BLaER1 (cell line): ENCODE data around the gene NT5DC2.

Source experiments
- H3K27ac ChIP-seq: shearing (Covaris generic); formaldehyde crosslinking; 2 replicates; pipeline ENCODE4 v1.8.1; 2022
- H3K27me3 ChIP-seq: shearing (Covaris generic); formaldehyde crosslinking; 2 replicates; pipeline ENCODE4 v1.8.1; 2022
- H3K36me3 ChIP-seq: shearing (Covaris generic); formaldehyde crosslinking; 2 replicates; pipeline ENCODE4 v1.8.1; 2022
- H3K4me1 ChIP-seq: shearing (Covaris generic); formaldehyde crosslinking; 2 replicates; pipeline ENCODE4 v1.8.1; 2022
- H3K4me2 ChIP-seq: shearing (Covaris generic); formaldehyde crosslinking; 2 replicates; pipeline ENCODE4 v1.8.1; 2022
- H3K4me3 ChIP-seq: shearing (Covaris generic); formaldehyde crosslinking; 2 replicates; pipeline ENCODE4 v1.8.1; 2022
- H3K9ac ChIP-seq: shearing (Covaris generic); formaldehyde crosslinking; 2 replicates; pipeline ENCODE4 v1.8.1; 2022
- H3K9me3 ChIP-seq: shearing (Covaris generic); formaldehyde crosslinking; 2 replicates; pipeline ENCODE4 v1.8.1; 2022
- H4K20me1 ChIP-seq: shearing (Covaris generic); formaldehyde crosslinking; 2 replicates; pipeline ENCODE4 v1.8.1; 2022
- Cebpa-rat ChIP-seq: shearing (Covaris generic); IDR thresholded peaks from 2 replicates; pipeline ENCODE4 v1.8.1; 2022

Gene NT5DC2

GRCh38 chr3:52501046-52501445, 32.6 kb downstream of the NT5DC2 start:
- H3K9ac ChIP-seq = no peak overlapping the region
- H3K4me3 ChIP-seq = no peak overlapping the region
- no peak overlapping the region for H3K4me2 ChIP-seq
- H4K20me1 ChIP-seq = no peaks in the 10 kb centered on the region
- no peaks in the 10 kb centered on the region for H3K9me3 ChIP-seq
- TF ChIP-seq Cebpa-rat = no peak
- H3K4me1 ChIP-seq = peaks cover 70% of the 10 kb centered on the region
- H3K36me3 ChIP-seq = no peaks in the 10 kb centered on the region
- no peaks in the 10 kb centered on the region for H3K27me3 ChIP-seq
- no peak overlapping the region for H3K27ac ChIP-seq

DNA sequence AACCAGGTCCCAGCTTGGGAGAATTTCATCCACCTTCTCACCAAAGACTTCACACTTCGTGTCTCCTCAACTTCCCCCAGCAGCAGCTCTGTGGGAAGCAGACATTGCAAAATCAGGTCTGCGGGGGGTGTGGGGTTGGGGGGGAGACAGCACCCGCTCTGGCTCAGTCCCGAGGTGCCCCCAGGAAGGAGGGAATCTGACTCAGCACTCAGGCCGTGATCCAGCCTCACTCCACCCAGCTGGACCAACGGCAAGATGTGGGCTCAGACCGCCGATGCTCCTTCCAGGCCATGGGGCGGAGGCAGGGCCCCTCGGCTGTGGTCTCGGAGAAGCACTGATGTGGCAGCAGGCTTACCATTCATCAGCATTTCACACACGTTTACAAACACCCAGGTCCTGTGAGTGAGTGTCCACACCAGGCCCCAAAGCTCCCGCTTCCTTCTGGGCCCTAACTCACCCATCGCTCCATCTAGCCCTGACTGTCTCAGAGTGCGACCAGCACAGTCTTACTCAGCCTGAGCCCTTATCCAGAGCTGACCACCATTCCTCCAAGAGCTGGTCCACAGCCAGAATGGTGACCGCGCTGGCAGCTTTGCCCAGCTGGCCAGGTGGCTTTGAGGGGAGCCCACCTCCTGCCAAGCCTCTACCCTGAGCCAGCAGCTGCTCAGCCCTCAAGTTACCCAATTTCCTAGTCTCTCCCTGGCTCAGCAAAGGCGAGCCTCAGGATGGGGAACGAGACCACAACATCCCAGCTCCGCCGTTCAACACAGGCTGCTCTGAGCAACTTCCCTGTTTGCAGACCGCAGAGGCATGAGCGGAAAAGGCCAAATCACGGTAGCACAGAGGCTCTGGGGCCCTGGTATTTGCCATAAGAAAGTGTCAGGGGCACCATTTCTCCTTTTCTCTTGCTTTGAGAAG, 35.3 kb downstream of the NT5DC2 start:
- Histone ChIP-seq H3K4me2 (peak overlapping the region; percentile 79), H3K4me1 (peaks cover 83% of the 10 kb centered on the region), H3K27me3 (no peaks in the 10 kb centered on the region), H3K27ac (peak overlapping the region; percentile 61), H4K20me1 (0 out of 2 replicates have a peak, but pooled peaks cover 12% of the 10 kb centered on the region), H3K4me3 (no peak overlapping the region), H3K9me3 (no peaks in the 10 kb centered on the region), H3K36me3 (peaks cover 8% of the 10 kb centered on the region; the same call in 1 of the 2 replicates), H3K9ac (peak overlapping the region; percentile 4; the same call in 1 of the 2 replicates)
- TF ChIP-seq Cebpa-rat = peak; percentile 55; the same call in 1 of the 2 replicates

- no peak for TF ChIP-seq Cebpa-rat
- Histone ChIP-seq H3K36me3 (peaks cover 32% of the 10 kb centered on the region), H3K27ac (0 out of 2 replicates have a peak overlapping the region, but pooled peaks have one; percentile 60), H3K9me3 (no peaks in the 10 kb centered on the region), H3K27me3 (no peaks in the 10 kb centered on the region), H3K9ac (peak overlapping the region; percentile 64; the same call in 1 of the 2 replicates), H3K4me2 (peak overlapping the region; percentile 74), H4K20me1 (peaks cover 34% of the 10 kb centered on the region), H3K4me1 (peaks cover 67% of the 10 kb centered on the region), H3K4me3 (no peak overlapping the region)
Observed at GRCh38 chr3:52495777-52496602, 37.7 kb downstream of the NT5DC2 start.

GRCh38 chr3:52494886-52495495, 38.7 kb downstream of the NT5DC2 start, which contains the start of gene STAB1:
TSS of gene STAB1 (plus strand) at chr3:52495338. CDS start at chr3:52495414, 76 bp downstream.
- no peak for TF ChIP-seq Cebpa-rat
- H4K20me1 ChIP-seq = peaks cover 44% of the 10 kb centered on the region
- peaks cover 42% of the 10 kb centered on the region for H3K36me3 ChIP-seq
- no peaks in the 10 kb centered on the region for H3K27me3 ChIP-seq
- H3K4me2 ChIP-seq = peak within 1 kb of the TSS; percentile 74
- H3K9ac ChIP-seq = peak within 1 kb of the TSS; percentile 64
- no peaks in the 10 kb centered on the region for H3K9me3 ChIP-seq
- no peak within 1 kb of the TSS for H3K4me3 ChIP-seq
- peak within 1 kb of the TSS; percentile 60 for H3K27ac ChIP-seq
- H3K4me1 ChIP-seq = peaks cover 67% of the 10 kb centered on the region

DNA sequence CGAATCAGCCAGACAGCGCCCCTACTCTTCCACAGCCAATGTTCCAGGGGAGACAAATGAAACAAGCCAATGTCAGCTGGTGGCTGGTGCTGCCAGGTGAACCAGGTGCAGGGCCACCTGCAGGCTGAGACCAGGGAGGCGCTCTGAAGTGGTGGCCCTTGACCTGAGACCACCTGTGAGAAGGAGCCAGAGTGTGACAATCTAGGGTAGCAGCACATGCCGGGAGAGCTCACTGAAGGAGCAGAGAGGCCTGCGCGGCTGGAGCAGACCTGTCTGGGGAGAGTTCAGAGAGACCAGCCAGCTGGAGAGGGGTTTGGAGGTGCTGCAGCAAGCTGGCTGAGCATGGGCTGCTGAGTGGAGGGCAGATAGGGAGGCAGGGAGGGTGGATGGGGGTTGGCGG, 39.2 kb downstream of the NT5DC2 start:
- H3K4me1 ChIP-seq = peaks cover 67% of the 10 kb centered on the region
- H3K9me3 ChIP-seq = no peaks in the 10 kb centered on the region
- 0 out of 2 replicates have a peak overlapping the region, but pooled peaks have one; percentile 64 for H3K9ac ChIP-seq
- no peak for TF ChIP-seq Cebpa-rat
- peak overlapping the region; percentile 74 for H3K4me2 ChIP-seq
- peaks cover 47% of the 10 kb centered on the region for H3K36me3 ChIP-seq
- 0 out of 2 replicates have a peak overlapping the region, but pooled peaks have one; percentile 60 for H3K27ac ChIP-seq
- H3K27me3 ChIP-seq = no peaks in the 10 kb centered on the region
- no peak overlapping the region for H3K4me3 ChIP-seq
- peaks cover 49% of the 10 kb centered on the region for H4K20me1 ChIP-seq

- H4K20me1 ChIP-seq = peaks cover 51% of the 10 kb centered on the region
- no peak overlapping the region for H3K9ac ChIP-seq
- H3K27me3 ChIP-seq = no peaks in the 10 kb centered on the region
- H3K4me3 ChIP-seq = no peak overlapping the region
- peaks cover 57% of the 10 kb centered on the region for H3K36me3 ChIP-seq
- H3K27ac ChIP-seq = no peak overlapping the region
- no peaks in the 10 kb centered on the region for H3K9me3 ChIP-seq
- TF ChIP-seq Cebpa-rat = no peak
- H3K4me2 ChIP-seq = no peak overlapping the region
- peaks cover 65% of the 10 kb centered on the region for H3K4me1 ChIP-seq
Observed at GRCh38 chr3:52493232-52494017, 40.2 kb downstream of the NT5DC2 start.

- no peak overlapping the region for H3K27ac ChIP-seq
Observed at GRCh38 chr3:52492059-52492458, 41.6 kb downstream of the NT5DC2 start.

DNA sequence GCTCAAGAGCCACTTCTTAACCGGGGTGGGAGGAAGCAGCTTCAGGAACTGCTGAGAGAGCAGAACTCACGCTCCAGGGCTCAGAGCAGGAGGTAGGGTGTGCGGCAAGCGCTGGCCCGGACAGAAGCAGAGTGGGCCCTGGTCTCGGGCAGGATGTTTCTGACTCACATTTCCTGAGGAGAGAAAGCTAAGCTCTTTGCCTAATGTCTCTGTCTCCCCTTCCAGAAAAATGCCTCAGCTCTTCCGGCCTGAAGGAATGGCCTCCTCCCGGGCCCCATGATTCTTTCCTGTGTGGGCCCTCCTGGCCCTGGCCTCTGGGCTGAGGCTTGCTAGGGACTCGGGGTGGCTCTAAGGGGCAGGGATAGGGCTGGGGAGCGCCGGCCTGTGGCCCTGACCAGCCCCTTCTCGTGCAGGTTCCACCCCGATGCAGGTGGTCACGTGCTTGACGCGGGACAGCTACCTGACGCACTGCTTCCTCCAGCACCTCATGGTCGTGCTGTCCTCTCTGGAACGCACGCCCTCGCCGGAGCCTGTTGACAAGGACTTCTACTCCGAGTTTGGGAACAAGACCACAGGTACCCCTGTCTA, 42.6 kb downstream of the NT5DC2 start:
- Histone ChIP-seq H3K27ac (peak overlapping the region; percentile 71), H3K36me3 (peaks cover 81% of the 10 kb centered on the region), H3K4me1 (peaks cover 58% of the 10 kb centered on the region), H3K9me3 (no peaks in the 10 kb centered on the region), H3K27me3 (no peaks in the 10 kb centered on the region), H3K9ac (peak overlapping the region; percentile 61; the same call in 1 of the 2 replicates), H3K4me3 (no peak overlapping the region), H4K20me1 (peaks cover 51% of the 10 kb centered on the region), H3K4me2 (peak overlapping the region; percentile 71)
- TF ChIP-seq Cebpa-rat = no peak

More at GRCh38 chr3:52492059-52492458, 41.6 kb downstream of the NT5DC2 start:
- H4K20me1 ChIP-seq = peaks cover 51% of the 10 kb centered on the region
- no peaks in the 10 kb centered on the region for H3K9me3 ChIP-seq
- H3K4me3 ChIP-seq = no peak overlapping the region
- H3K4me2 ChIP-seq = no peak overlapping the region
- no peaks in the 10 kb centered on the region for H3K27me3 ChIP-seq
- no peak for TF ChIP-seq Cebpa-rat
- H3K4me1 ChIP-seq = peaks cover 53% of the 10 kb centered on the region
- no peak overlapping the region for H3K9ac ChIP-seq
- peaks cover 70% of the 10 kb centered on the region for H3K36me3 ChIP-seq
